ENCODE data around the gene PI4KB.

Gene PI4KB

DNA sequence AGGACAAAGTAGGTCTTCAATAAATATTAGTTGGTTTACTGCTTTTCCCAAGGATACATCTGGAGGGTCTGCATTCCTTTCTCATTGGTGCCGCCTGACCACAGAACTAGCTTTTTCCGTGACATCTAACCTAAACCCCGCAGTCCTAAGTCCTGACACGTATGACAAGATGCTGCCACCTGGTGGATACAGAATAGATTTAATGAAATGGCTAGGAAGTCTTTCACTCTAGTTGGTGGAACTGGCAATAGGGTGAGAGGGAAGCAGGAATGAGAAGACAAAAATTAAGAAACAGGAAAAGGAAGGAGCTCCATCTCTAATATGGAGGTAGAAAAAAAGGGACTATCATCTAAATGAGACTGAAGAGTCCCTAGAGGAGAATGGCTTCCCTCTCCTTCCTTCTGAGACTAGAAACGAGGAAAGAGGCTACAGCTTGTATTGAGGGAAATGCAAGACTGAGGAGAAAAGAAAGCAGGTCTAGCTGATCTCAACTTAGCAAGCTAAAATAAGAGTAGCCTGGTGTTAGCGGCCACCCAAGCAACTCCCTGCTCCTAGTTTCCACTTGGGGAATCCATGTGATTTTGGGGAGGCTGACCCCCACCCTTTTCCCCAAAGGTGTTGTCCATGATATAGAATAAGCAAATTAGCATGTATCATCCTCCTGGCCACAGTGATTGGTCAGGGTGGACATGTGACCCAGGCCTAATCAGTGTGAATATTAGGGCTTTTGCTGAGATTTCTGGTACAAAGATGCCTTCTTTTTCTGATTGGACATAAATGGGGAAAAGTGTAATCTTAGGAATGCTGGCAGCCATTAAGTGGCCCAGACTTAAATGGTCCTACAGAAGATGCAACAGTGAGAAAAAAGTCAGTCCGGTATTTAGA is 13.9 kb upstream of the PI4KB start:
- Histone ChIP-seq H3K36me3 (ENCODE audit: insufficient read depth, low read length) (peaks cover 17% of the 10 kb centered on the region; the same call in 1 of the 2 replicates), H3K9ac (ENCODE audit: insufficient read length) (no peak overlapping the region), H3K9me3 (ENCODE audit: low read depth, low read length) (no peaks in the 10 kb centered on the region), H3K4me3 (no peak overlapping the region), H3K27ac (peak overlapping the region; percentile 17; the same call in 1 of the 2 replicates)
- no peak for DNase-seq (ENCODE audit: low read depth, low spot score)
- TF ChIP-seq FOXP2 (optimal IDR thresholded peaks at IDR 0.05; ENCODE audit: control extremely low read depth, extremely low read length, insufficient read depth) (no peak), POLR2AphosphoS5 (IDR thresholded peaks at IDR 0.05; ENCODE audit: borderline replicate concordance, low read depth, low read length) (no peak; the same call in 1 of the 2 replicates), EZH2 (IDR thresholded peaks at IDR 0.05) (no peak)

DNA sequence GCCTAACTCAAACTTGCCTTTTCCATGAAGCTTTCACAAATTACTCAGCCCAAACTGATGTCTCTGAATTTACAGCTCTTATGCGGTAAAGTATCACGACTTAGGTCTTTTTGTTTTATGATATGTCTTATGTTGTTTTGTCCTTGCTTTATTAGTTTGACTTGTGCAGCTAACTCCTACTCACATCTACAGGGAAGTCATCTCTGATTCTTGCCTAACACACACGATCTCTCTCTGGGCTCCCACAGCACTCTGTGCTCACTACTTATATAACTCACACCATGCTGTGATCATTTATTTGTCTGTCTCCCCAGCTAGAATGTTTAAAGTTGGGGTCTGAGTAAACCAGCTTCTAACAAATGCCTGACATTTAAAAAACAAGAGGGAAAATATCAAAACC is 9.3 kb upstream of the PI4KB start:
- H3K9ac ChIP-seq (ENCODE audit: insufficient read length): no peak overlapping the region
- no peak overlapping the region for H3K27ac ChIP-seq
- H3K9me3 ChIP-seq (ENCODE audit: low read depth, low read length): no peaks in the 10 kb centered on the region
- H3K36me3 ChIP-seq (ENCODE audit: insufficient read depth, low read length): no peaks in the 10 kb centered on the region
- DNase-seq (ENCODE audit: low read depth, low spot score): no peak
- no peak overlapping the region for H3K4me3 ChIP-seq
- TF ChIP-seq EZH2 (IDR thresholded peaks at IDR 0.05): no peak
- no peak for TF ChIP-seq POLR2AphosphoS5 (IDR thresholded peaks at IDR 0.05; ENCODE audit: borderline replicate concordance, low read depth, low read length)
- no peak for TF ChIP-seq FOXP2 (optimal IDR thresholded peaks at IDR 0.05; ENCODE audit: control extremely low read depth, extremely low read length, insufficient read depth)

GRCh38 chr1:151334822-151335221 is 7.6 kb upstream of the PI4KB start:
- no peaks in the 10 kb centered on the region for H3K9me3 ChIP-seq (ENCODE audit: low read depth, low read length)
- no peaks in the 10 kb centered on the region for H3K36me3 ChIP-seq (ENCODE audit: insufficient read depth, low read length)
- H3K27ac ChIP-seq: no peak overlapping the region
- no peak overlapping the region for H3K4me3 ChIP-seq
- no peak overlapping the region for H3K9ac ChIP-seq (ENCODE audit: insufficient read length)
- TF ChIP-seq POLR2AphosphoS5 (IDR thresholded peaks at IDR 0.05; ENCODE audit: borderline replicate concordance, low read depth, low read length) (no peak), FOXP2 (optimal IDR thresholded peaks at IDR 0.05; ENCODE audit: control extremely low read depth, extremely low read length, insufficient read depth) (no peak), EZH2 (IDR thresholded peaks at IDR 0.05) (no peak)
- DNase-seq (ENCODE audit: low read depth, low spot score): no peak

- TF ChIP-seq POLR2AphosphoS5 (IDR thresholded peaks at IDR 0.05; ENCODE audit: borderline replicate concordance, low read depth, low read length): no peak
- TF ChIP-seq EZH2 (IDR thresholded peaks at IDR 0.05): no peak
- TF ChIP-seq FOXP2 (optimal IDR thresholded peaks at IDR 0.05; ENCODE audit: control extremely low read depth, extremely low read length, insufficient read depth): no peak
- H3K27ac ChIP-seq: no peak overlapping the region
- H3K4me3 ChIP-seq: peak overlapping the region; percentile 87
- DNase-seq (ENCODE audit: low read depth, low spot score): no peak
- peak overlapping the region; percentile 53 for H3K9ac ChIP-seq (ENCODE audit: insufficient read length)
- no peaks in the 10 kb centered on the region for H3K9me3 ChIP-seq (ENCODE audit: low read depth, low read length)
- peaks cover 14% of the 10 kb centered on the region for H3K36me3 ChIP-seq (ENCODE audit: insufficient read depth, low read length)
Observed at GRCh38 chr1:151327903-151328674, 873 bp upstream of the PI4KB start.

DNA sequence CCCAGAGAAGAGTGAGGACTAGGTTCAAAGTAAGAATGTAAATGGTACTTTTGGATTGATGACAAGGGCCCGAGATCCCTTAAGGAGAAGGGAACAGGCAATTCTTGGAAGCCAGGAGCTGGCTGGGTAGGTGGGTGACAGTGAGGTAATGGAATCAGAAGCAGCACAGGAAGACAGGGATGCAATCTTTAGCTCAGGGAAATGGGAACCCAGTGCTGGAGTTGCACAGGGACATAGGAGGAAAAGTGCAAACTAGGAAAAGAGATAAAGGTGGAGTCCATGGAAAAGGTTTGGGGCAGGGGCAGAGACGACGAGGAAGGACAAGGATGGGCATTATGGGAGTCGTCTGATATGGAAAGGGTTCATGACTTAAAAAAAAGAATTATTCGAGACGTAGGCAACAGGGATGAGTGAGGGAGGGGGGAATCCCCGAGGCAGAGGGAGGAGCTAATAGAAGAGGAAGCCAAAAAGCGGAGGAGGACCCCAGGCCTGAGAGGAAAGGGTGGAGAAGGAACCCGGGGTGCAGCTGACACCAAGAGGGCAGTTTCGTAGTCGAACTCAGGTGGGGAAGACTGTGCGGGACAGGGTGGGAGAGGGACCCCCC is 495 bp downstream of the PI4KB start:
- Histone ChIP-seq H3K36me3 (ENCODE audit: insufficient read depth, low read length) (peaks cover 22% of the 10 kb centered on the region), H3K9ac (ENCODE audit: insufficient read length) (peak overlapping the region; percentile 98), H3K9me3 (ENCODE audit: low read depth, low read length) (no peaks in the 10 kb centered on the region), H3K27ac (no peak overlapping the region), H3K4me3 (peak overlapping the region; percentile 87)
- TF ChIP-seq POLR2AphosphoS5 (IDR thresholded peaks at IDR 0.05; ENCODE audit: borderline replicate concordance, low read depth, low read length): no peak
- no peak for DNase-seq (ENCODE audit: low read depth, low spot score)

- Histone ChIP-seq H3K9ac (ENCODE audit: insufficient read length) (peak overlapping the region; percentile 98), H3K27ac (no peak overlapping the region), H3K9me3 (ENCODE audit: low read depth, low read length) (no peaks in the 10 kb centered on the region), H3K4me3 (peak overlapping the region; percentile 87), H3K36me3 (ENCODE audit: insufficient read depth, low read length) (peaks cover 24% of the 10 kb centered on the region)
- no peak for DNase-seq (ENCODE audit: low read depth, low spot score)
- TF ChIP-seq POLR2AphosphoS5 (IDR thresholded peaks at IDR 0.05; ENCODE audit: borderline replicate concordance, low read depth, low read length): no peak
- no peak for TF ChIP-seq EZH2 (IDR thresholded peaks at IDR 0.05)
- TF ChIP-seq FOXP2 (optimal IDR thresholded peaks at IDR 0.05; ENCODE audit: control extremely low read depth, extremely low read length, insufficient read depth): no peak
Observed at GRCh38 chr1:151325646-151326429, 1.4 kb downstream of the PI4KB start.

- Histone ChIP-seq H3K9ac (ENCODE audit: insufficient read length) (peak overlapping the region; percentile 98), H3K27ac (no peak overlapping the region), H3K4me3 (no peak overlapping the region), H3K9me3 (ENCODE audit: low read depth, low read length) (no peaks in the 10 kb centered on the region), H3K36me3 (ENCODE audit: insufficient read depth, low read length) (peaks cover 29% of the 10 kb centered on the region)
- no peak for DNase-seq (ENCODE audit: low read depth, low spot score)
- TF ChIP-seq EZH2 (IDR thresholded peaks at IDR 0.05) (no peak), POLR2AphosphoS5 (IDR thresholded peaks at IDR 0.05; ENCODE audit: borderline replicate concordance, low read depth, low read length) (no peak), FOXP2 (optimal IDR thresholded peaks at IDR 0.05; ENCODE audit: control extremely low read depth, extremely low read length, insufficient read depth) (no peak)
Observed at GRCh38 chr1:151325231-151325630, 2.0 kb downstream of the PI4KB start.

Data from SK-N-MC (cell line).